GM19468 (cell line): ENCODE results near the gene MELTF.
"Not testable (repeated sequence)": the region's sequence is repeated elsewhere in the genome, so short reads cannot be mapped to it uniquely, and the experiment has no call there.

Experiments used
- ATAC-seq: cut with Tn5 transposase; IDR thresholded peaks from one replicate; pipeline ENCODE4 v1.9.1; 2021; ENCODE audit warnings: mild to moderate bottlenecking, moderate library complexity, moderate number of reproducible peaks; ENCODE audit not compliant: unreplicated experiment; ENCODE audit errors: extremely low read depth

MELTF gene

DNA sequence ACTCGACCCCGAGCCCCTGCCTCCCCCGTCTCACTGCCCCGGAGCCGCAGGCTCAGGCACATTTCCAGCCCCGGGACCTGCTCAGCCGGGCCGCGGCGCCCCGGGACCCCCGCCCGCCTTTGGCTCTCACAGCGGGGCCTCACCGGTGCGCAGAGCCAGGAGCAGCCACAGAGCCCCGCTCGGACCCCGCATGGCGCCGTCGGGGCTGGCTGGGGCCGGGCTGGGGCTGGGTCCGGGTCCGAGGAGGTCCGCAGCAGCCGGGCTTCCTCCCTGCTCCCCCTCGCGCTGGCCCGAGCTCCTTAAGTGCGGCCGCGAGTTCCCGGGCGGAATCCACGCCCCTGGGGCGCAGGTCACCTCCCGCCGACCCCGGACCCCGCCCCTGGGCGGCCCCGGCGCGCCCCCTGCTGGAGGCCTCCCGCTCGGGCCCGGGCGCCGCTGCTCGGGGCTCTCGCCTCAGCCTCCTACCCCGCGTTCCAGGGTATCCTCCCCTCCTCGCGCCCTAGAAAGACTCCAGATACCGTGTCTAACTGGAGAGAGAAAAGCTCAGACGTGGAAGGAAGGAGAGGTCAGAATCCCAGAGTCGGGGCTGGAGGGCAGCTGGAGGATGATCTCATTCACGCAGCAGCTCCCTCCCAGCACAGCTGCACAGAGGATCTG is at the start of gene MELTF:
MELTF (minus strand) TSS at position 307 of the 657 bp plus-strand sequence; CDS start at position 192, 115 bp downstream.
- ATAC-seq: peak; percentile 42

DNA sequence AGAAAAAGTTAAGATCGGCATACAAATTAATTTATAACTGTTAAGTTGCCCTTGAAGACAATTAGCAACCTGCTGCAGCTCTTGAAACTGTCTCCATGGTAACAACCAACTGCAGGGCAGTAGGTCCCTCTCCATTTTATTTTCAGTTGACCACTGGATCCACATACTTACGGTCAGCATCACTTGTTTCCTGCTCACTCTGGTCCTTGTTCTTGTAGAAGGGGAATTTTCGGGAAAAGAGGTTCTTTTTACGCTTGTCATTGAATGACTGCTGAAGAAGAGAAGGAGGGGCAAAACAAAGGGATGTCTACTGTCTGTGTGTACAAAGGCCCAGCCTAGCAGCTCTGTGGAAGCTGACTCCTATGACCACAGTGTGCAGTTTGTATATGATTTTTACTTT is 46.8 kb upstream of the MELTF start:
- ATAC-seq: no peak

DNA sequence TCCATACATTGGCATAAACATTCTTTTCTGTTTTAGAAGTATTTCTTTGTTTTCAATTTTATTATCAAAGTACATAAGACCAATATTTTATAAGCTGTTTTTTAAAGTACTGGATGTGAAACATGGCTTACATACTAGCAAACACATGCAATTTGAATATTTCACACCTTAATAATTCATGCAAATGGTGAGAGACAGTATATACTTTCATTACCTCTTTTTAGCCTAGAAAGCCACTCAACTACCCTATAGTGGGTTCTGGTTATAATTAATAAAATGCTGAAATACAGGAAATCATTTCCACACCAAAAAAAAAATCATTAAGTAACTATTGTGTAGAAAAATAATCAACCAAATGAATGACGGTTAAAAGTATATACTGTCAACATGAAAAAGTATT is 38.5 kb upstream of the MELTF start:
- no peak for ATAC-seq

DNA sequence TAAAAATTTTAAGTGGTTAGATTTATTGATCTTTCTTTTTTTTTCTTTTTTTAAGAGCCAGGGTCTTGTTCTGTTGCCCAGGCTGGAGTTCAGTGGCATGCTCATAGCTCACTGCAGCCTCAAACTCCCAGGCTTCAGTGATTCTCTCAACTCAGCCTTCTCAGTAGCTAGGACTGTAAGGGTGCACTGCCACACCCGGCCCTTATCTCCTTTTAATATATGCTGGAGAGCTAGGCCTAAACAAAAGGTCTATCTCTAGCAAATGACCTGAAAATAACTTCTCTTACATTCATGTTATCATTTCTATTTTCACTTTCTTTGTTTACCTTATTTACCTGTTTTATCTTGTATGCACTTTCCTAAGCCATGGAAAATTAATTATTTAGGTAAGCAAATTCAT is 35.2 kb upstream of the MELTF start:
- ATAC-seq: no peak

DNA sequence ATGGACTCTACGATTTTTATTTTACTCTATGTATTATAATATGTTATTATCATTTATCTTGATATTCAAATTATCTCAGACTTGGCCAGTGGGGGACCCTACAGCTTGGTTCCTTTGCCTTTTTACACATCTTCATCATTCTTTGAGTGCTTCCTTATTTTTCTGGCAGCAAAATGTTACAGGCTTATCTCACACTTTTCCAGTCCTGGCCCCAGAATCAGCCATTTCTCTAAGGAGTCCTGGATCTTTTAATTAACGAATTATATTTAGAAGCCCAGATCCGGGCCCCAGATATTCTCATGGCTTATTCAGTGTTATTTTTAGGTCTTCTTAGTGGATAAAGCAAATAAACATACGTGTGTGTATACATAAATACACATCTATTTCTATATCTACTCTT is 32.8 kb upstream of the MELTF start:
- no peak for ATAC-seq

DNA sequence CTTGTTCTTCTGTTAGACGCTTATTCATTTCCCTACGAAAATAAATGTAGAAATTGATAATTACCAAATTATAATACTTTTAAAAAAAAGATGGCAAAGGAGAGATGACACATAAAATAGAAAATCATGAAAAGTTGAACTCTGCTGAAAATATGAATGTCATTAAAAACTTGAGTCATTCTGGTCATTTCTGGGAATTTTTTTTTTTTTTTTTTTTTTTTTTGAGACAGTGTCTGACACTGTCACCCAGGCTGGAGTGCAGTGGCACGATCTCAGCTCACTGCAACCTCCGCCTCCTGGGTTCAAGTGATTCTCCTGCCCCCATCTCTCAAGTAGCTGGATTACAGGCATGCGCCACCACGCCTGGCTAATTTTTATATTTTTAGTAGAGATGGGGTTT is 22.0 kb upstream of the MELTF start:
- ATAC-seq: not testable (repeated sequence)

DNA sequence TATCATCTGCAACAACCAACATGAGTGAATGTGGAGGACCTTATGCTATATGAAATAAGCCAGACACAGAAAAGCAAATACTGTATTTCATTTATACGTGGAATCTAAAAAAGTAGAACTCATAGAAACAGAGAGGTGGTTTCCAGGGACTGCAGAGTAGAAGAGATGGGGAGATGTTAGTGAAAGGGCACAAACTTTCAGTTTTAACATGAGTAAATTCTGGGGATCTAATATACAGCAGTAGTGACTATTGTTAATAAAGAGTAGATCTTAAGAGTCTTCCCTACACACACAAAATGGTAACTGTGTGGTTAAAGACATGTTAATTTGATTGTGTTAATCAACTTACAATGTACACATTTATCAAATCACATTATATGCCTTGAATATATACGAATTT is 20.9 kb upstream of the MELTF start:
- ATAC-seq: no peak

DNA sequence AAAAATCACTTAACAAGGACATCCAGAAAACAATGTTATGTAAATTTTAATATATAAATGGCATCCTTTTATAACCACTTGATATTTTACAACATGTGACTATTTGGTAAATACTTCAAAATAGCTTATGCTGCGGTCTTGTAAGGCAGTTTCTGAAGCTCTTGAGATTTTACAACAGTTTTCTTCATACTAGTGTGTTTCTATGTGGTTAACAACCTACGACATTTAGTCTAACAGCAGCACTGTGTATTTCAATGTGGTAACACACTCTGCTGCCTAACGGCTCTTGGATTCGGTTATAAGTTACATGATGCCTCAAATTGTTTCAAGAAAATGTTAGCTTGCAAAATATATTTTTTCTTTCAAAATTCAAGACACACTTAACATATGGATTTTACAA is 12.9 kb upstream of the MELTF start:
- no peak for ATAC-seq

DNA sequence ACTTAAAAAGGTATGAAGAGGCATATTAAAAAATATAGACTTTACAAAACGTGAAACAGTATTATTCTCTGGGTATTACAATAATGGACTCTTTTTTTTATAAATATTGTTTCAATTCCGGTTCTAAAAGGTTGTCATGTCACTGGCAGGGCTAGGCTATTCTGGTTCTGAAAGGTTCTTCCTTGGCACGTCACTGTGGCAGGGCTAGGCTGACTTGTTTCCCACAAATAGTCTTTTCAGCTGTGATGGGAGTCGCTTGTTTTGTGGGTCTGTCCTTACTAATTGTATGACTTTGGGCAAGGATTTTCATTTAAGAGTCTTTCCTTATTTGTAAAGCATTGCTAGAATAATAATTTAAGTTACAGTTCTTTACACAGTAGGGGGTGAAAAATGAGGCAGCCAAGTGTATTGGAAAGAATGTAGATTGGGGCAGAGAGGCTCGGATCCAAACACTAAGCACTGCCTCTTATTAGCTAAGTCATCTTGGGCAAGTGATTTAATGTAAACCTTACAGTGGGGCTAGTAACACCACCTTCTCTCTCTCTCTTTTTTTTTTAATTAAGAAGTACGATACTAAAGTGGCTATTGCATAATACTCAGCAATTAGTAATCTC is 12.4 kb upstream of the MELTF start:
- ATAC-seq: no peak

DNA sequence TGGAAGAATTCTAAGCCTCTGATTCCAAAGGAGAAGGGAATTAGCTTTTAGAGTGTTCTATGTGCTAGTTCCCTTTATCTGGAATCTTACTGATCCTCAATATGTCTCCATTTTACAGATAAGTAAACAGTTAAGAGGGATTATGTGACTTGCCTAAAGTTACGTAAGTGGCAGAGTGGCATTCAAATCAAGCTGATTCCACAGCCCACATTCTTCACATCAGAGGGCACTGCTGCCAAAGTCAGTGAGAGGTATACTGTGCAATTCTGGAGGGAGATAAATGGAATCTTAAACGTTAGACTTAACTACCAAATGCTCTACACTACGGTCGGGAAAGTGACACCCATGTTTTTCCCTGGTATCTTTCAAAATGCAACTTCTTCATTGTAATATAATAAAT is 11.0 kb upstream of the MELTF start:
- no peak for ATAC-seq

DNA sequence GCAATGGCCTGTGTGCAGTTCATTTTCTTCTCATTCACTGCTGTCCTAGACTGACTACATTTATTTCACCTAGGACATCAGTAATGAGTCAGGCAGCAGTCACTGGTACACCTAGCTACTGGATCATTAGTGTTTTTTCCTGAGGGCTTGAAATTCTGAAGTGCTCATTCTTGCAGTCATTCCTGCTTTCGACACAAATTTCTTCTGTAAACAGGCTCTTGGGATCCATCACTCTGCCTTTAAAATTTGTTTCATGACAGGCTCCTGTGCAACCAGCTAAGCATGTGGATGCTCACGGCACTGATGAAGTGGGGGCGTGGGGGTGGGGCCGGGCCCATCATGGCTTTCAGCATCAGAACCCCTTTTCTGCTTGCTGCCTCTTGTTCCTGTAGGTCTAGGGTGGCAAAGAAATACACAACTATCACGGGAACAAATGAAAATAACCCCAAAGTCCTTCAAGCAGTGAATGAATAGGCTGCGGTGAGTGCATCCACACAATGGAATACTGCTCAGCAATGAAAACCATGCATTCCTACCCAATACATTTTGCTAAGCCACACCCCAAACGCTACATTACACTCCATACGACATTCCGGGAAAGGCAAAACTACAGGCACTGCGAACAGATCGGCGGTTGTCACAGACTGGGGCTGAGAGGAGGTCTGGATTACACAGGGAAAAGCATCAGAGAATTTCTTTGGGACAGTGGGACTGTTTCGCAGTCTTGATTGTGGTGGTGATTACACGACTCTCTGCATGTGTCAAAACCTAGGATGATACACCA is 9.3 kb upstream of the MELTF start:
- ATAC-seq: no peak

DNA sequence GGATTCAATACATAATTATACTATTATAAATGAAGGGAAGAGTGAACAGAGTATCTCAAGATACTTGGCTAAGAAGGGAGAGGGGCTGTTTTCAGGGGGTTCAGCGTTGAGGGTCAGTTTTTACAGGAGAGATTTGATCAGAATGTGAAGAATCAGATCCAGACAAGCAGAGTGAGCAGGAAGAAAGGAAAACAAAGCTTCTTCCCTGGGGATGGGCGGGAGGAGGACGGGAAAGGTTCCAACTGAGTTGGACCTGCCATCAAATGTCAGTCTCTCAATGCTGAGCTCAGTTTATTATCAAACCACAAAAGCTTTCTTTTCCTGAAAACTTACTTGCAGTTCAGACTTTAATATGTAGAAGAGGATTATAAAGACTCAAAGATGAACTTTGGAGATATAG is 6.0 kb upstream of the MELTF start:
- ATAC-seq: no peak

DNA sequence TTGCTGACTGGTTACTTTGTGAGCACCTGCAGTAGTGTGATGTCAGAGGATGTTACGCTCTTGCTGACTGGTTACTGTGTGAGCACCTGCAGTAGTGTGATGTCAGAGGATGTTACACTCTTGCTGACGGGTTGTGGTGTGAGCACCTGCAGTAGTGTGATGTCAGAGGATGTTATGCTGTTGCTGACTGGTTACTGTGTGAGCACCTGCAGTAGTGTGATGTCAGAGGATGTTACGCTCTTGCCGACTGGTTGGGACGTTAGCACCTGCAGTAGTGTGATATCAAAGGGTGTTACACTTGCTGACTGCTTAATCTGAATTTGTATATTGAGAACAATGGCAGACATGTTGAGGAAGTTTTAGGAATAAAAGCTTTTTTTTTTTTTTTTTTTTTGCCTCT is 5.2 kb upstream of the MELTF start:
- ATAC-seq: not testable (repeated sequence)

DNA sequence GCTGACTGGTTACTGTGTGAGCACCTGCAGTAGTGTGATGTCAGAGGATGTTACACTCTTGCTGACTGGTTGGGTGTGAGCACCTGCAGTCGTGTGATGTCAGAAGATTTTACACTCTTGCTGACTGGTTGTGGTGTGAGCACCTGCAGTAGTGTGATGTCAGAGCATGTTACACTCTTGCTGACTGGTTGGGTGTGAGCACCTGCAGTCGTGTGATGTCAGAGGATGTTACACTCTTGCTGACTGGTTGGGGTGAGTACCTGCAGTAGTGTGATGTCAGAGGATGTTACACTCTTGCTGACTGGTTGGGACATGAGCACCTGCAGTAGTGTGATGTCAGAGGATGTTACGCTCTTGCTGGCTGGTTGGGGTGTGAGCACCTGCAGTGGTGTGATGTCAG is 4.1 kb upstream of the MELTF start:
- ATAC-seq: not testable (repeated sequence)

DNA sequence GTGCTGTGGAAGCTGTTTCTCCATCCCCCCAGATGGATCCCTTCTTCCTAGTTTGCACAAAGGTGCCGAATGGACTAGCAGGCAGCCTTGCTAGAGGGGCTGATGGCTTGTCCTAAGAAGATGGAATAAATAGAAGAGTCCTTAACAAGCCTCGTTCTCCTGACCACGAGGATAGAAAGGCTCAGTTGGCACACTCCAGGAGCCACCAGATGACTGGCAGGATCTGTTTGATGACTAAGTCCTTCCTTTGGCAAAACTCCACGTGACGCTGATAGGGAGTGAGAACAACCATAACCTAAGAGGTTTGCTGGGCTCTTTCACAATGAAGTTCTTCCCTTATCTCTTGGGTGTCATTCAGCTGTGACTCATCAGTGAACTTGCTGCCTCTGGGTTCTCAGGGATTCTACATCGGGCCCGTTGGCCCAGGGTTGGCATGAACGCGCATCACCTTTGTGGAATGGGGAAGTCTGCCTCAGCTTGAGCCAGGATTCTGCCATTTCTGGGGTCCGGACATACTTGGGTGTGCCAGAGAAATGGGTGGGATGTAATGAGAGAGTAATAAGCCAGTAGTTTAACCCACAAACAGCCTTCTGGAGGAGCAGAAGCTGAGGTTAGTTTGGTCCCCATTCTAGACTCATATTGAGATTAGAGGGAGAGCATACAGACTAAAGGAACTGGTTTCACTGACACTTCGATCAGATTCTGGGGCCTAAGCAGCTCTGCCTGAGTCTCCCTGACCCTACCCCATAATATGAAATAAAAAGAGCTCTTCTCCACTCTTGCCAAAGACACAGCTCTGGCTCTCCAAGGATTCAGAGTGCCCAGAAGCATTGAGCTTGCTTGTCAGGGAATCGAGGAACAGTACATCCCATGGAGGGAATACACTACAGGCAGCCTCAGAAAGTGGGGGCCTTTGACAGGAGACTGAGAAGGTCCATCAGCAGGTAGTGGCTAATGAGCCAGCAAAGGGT is 2.0 kb upstream of the MELTF start:
- ATAC-seq: no peak

DNA sequence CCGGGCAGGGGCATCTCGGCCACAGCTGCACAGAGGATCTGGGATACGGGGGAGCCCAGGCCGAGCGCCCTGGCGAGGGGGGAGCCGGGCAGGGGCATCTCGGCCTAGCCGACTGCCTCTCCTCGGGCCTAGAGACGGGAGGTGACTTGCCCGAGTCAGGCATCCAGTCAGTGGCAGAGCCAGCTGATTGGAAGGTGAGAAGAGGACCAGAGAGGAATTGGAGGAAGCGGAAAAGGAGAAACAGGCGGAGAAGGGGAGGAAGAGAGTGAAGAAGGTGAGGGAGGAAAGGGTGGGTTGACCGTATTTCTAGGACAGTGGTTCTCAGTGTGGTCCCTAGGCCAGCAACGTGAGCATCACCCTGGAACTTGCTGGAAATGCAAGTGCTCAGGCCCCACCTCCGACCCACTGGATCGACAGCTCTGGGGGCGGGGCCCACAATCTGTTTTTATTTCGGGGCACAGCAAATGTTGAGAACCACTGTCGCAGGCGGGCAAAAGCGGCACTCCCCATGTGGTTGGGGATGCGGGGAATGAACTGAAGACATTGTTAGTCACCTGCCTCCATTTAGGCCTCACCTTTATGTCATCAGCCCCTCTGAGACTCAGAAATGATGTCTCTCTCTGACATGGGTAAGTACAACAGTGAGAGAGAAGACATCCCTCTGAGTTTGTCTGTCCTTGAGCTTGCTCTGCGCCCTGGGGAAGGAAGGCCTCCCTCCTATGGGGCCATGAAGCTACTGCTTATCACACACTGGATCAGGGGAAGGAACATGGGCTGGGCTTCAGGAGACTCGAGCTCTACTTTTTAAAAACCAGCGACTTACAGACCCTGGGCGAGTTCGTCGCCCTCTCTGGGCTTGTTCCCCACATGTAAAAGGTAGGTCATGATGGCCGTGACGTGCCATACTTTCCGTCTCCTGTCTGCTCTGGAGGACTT is 1.0 kb upstream of the MELTF start:
- no peak for ATAC-seq

DNA sequence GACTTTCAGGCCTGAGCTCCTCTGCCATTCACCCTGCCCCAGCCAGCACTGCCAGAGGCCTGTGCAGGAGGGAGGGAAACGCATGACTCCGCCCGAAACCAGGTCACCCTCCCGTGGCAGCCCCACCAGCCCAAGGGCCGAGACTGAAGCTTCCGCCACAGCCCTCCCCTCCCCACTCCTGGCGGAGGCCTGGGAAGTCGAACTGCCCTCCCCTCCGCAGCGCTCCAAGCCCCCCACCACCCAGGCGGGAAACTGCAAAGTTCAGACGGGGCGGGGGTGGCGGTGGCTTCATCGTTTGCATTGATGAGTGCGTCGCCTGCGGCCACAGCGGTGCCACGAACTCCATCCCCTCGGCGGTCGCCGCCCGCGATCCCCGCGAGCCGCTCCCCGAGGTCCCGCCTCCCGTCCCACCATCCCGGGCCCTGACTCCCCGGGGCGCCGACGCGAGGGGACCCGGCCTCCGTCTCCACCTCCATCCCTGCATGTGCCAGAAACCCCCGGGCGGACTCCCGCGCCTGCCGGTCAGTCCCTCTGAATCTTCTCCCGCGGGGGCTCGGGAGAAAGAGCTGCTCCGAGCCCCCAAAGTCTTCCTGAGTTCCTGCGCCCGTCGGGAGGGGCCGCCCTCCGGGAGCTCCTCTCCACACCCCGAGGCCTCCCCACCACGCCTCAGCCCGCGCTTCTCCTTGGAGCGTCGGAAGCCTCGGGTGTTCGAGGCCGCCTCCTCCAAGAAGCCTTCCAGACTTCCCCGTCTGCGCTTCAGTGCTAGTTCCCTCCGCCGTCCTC is 698 bp downstream of the MELTF start:
- ATAC-seq: no peak

DNA sequence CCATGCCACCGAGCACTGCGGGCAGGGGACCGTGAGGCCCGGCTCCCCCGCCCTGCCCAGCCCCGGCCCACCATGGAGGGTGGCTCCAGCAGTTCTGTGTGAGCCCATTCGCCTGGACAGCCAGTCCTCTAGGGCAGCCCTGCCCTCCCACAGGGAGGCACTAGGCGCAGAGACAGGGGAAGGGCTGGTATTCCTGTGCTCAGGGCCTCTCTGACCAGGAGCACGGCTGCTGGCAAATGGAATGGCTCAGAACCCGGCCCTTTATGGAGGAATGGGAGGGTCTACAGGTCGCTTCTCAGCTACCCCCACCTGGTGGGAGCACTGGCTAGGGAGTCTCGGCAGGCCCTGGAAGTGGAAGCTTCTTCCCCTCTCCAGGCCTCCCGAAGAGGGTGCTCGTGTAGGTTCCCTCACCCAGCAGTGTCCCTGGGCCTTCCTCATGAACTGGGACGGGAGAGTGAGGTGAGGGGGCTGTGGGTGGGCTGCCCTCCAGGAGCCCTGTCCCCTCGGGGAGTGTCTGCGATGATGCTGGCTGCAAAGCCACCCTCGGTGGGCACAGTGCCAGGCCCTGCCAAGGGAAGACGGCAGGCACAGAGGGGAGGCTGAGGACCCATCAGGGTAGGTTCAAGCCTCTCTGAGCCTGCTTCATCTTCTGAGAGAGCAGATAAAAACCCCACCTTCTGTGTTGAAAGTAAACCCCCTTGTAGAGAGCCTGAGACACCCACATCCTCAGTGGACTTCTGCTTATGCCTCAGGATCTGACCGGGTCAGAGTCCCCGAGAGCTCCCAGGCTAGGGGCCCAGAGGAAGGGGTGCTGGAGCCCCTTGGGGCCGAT is 1.5 kb downstream of the MELTF start:
- no peak for ATAC-seq
